ENCODE data around the gene C1QTNF1.
"Not testable (repeated sequence)": the region's sequence is repeated elsewhere in the genome, so short reads cannot be mapped to it uniquely, and the experiment has no call there.

The C1QTNF1 gene

DNA sequence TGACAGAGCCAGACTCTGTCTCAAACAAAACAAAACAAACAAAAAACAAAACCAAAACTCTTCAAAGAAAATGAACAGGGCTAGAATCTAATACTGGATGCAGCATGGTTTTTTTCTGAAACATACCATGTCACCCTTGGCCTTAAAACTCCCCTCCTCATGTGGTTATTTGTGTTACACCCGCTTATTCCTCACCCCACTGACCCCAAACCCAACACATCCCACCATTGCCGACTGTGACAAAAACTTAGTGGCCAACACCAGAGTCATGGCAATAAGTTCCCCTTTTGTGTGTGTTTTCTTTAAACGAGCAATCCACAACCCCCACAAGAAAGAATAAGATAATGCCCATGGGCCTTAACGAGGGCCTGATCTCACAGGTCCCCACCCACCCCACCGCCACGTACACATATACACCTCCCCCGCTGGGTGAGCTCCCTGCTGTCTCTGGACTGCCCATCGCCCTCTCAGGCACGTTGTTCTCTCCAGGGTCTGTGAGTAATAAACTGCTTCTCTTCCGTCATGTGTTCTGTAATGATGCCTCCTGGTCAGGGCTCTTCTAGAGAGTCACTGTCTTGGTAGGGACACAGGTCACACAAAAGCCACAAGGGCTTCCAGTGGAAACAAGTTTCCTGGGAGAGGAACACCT, 33.9 kb downstream of the C1QTNF1 start:
- DNase-seq = no peak

DNA sequence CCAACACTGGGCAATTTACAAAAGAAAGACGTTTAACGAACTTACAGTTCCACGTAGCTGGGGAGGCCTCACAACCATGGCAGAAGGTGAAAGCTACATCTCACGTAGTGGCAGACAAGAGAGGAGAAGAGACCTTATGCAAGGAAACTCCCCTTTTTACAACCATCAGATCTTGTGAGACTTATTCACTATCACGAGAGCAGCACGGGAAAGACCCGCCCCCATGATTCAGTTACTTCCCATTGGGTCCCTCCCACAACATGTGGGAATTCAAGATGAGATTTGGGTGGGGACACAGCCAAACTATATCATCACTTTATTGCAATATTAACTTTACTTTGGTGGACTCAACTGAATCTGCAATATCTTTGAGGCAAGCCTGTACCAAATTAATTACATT, 38.7 kb downstream of the C1QTNF1 start:
- DNase-seq = no peak

GRCh38 chr17:79064026-79064425, 40.1 kb downstream of the C1QTNF1 start:
- no peak for DNase-seq

GRCh38 chr17:79065105-79065670, 41.2 kb downstream of the C1QTNF1 start:
- DNase-seq = peak in 3 of 4 experiments; percentile 25 to 45 (median 26)

DNA sequence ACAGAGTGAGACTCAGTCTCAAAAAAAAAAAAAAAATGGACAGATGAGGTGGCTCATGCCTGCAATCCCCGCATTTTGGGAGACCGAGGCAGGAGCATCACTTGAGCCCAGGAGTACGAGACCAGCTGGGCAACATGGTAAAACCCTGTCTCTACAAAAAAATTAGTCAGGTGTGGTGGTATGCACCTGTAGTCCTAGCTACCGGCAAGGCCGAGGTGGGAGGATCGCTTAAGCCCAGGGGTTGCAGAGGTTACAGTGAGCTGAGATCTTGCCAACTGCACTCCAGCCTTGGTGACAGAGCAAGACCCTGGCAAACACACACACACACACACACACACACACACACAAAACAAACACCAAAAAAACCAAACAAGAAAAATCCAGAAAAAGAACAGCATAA, 43.0 kb downstream of the C1QTNF1 start:
- no peak for DNase-seq

GRCh38 chr17:79070266-79070880, 46.4 kb downstream of the C1QTNF1 start:
- DNase-seq = no peak

- DNase-seq = no peak
These were observed 47.3 kb downstream of the C1QTNF1 start for GRCh38 chr17:79071161-79071740.

- no peak for DNase-seq
These were observed 48.6 kb downstream of the C1QTNF1 start for GRCh38 chr17:79072544-79072943.

GRCh38 chr17:79073016-79073705, 49.2 kb downstream of the C1QTNF1 start:
- no peak for DNase-seq

GRCh38 chr17:79073706-79074088, 49.7 kb downstream of the C1QTNF1 start:
- DNase-seq = no peak

GRCh38 chr17:79074121-79074648, 50.2 kb downstream of the C1QTNF1 start:
- not testable (repeated sequence) for DNase-seq

GRCh38 chr17:79074649-79075445, 50.9 kb downstream of the C1QTNF1 start, which contains the start of gene ENGASE:
ENGASE (plus strand) TSS chr17:79074824; CDS start chr17:79074945, 121 bp downstream.
- peak; percentile 87 to 88 (median 88) for DNase-seq

DNA sequence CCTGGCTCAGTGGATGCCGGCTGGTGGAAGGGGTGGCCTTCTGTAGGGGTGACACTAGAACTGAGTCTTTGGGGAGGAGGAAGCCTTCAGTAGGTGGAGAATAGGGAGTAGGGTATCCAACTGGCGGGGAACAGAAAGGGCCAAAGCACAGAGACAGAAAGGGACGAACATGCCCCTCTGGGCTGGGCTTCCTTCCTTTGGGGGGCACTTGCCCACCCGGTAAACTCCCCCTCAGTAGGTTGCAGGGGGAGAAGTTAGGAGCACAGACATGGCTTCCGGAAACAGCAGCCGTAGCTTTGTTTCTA, 51.4 kb downstream of the C1QTNF1 start:
- DNase-seq = no peak

GRCh38 chr17:79075861-79076406, 52.0 kb downstream of the C1QTNF1 start:
- no peak for DNase-seq

- DNase-seq = no peak
These were observed 53.6 kb downstream of the C1QTNF1 start for GRCh38 chr17:79077587-79077986.

GRCh38 chr17:79078476-79079190, 54.7 kb downstream of the C1QTNF1 start:
- no peak for DNase-seq

GRCh38 chr17:79079421-79080200, 55.6 kb downstream of the C1QTNF1 start:
- no peak for DNase-seq

- no peak for DNase-seq
These were observed 56.4 kb downstream of the C1QTNF1 start for GRCh38 chr17:79080349-79080748.

- no peak for DNase-seq
These were observed 56.9 kb downstream of the C1QTNF1 start for GRCh38 chr17:79080761-79081290.

GRCh38 chr17:79081571-79082276, 57.8 kb downstream of the C1QTNF1 start:
- DNase-seq = no peak

All from activated CD4-positive, CD25-positive, alpha-beta regulatory T cell (primary cell).